HEK293 (cell line): ENCODE results near the gene PLCB1.

ENCODE experiments used
- CTCF ChIA-PET: fragments of 350-600 bp; formaldehyde crosslinking; extraction: SDS; loops from one replicate; lab custom pipeline; 2021; ENCODE audit warnings: antibody characterized with exemption; lab: Yijun Ruan, JAX
- POLR2A ChIA-PET: fragments of 300-600 bp; formaldehyde crosslinking; extraction: SDS; loops from one replicate; lab custom pipeline; 2020; ENCODE audit warnings: antibody characterized with exemption, inconsistent platforms; lab: Yijun Ruan, JAX
- H3K27ac ChIP-seq: fragments of 200-500 bp; sonication (Bioruptor generic); 2 replicates; pipeline ENCODE4 v1.5.1; 2014; ENCODE audit warnings: low read depth, low read length, control low read depth, inconsistent platforms; ENCODE audit errors: extremely low read depth
- H3K36me3 ChIP-seq, 2 experiments: fragments of 200-500 bp in 1 of 2; sonication (Bioruptor generic) in 1 of 2; 1 replicate in 1 of 2; 2 replicates in 1 of 2; pipeline ENCODE4 v1.5.1; 2014 to 2017; ENCODE audit warnings: inconsistent platforms in 2 of 2, low read length in 2 of 2; ENCODE audit not compliant: control insufficient read depth in 2 of 2, insufficient read depth in 1 of 2
- H3K4me1 ChIP-seq: fragments of 200-500 bp; sonication (Bioruptor generic); 2 replicates; pipeline ENCODE4 v1.5.1; 2014; ENCODE audit warnings: mild to moderate bottlenecking, low read length, inconsistent platforms; ENCODE audit not compliant: control insufficient read depth, insufficient read depth
- H3K4me3 ChIP-seq: 2 replicates; pipeline ENCODE4 v1.5.1; 2011; ENCODE audit warnings: low read depth, mild to moderate bottlenecking, control low read depth, low read length, moderate library complexity
- H3K9me3 ChIP-seq: fragments of 200-500 bp; sonication (Bioruptor generic); 2 replicates; pipeline ENCODE4 v1.5.1; 2014; ENCODE audit warnings: low read depth, low read length, inconsistent platforms; ENCODE audit not compliant: control insufficient read depth, insufficient read depth
- AEBP2 ChIP-seq: fragments of 450-650 bp; formaldehyde crosslinking; IDR thresholded peaks from 2 replicates; pipeline ENCODE4 v1.5.1; 2016; ENCODE audit warnings: missing biosample characterization, missing genetic modification characterization, borderline replicate concordance
- IKZF3 ChIP-seq: fragments of 450-650 bp; IDR thresholded peaks from 2 replicates; pipeline ENCODE4 v1.5.0; 2018; ENCODE audit warnings: missing biosample characterization, mild to moderate bottlenecking, missing genetic modification characterization, moderate library complexity
- KLF10 ChIP-seq: fragments of 450-650 bp; IDR thresholded peaks from 2 replicates; pipeline ENCODE4 v1.5.1; 2018; ENCODE audit warnings: missing biosample characterization, mild to moderate bottlenecking, missing genetic modification characterization
- OSR2 ChIP-seq: fragments of 450-650 bp; formaldehyde crosslinking; IDR thresholded peaks from 2 replicates; pipeline ENCODE4 v1.5.1; 2016; ENCODE audit warnings: missing biosample characterization, missing genetic modification characterization
- PRDM4 ChIP-seq: fragments of 450-650 bp; formaldehyde crosslinking; IDR thresholded peaks from 2 replicates; pipeline ENCODE4 v1.5.1; 2017; ENCODE audit warnings: missing biosample characterization, missing genetic modification characterization
- SCRT1 ChIP-seq: fragments of 450-650 bp; formaldehyde crosslinking; IDR thresholded peaks from 2 replicates; pipeline ENCODE4 v1.5.1; 2016; ENCODE audit warnings: missing biosample characterization, missing genetic modification characterization, borderline replicate concordance
- SCRT2 ChIP-seq: fragments of 450-650 bp; formaldehyde crosslinking; IDR thresholded peaks from 2 replicates; pipeline ENCODE4 v1.5.1; 2016; ENCODE audit warnings: missing biosample characterization, missing genetic modification characterization
- ZBTB6 ChIP-seq: fragments of 450-650 bp; formaldehyde crosslinking; IDR thresholded peaks from 2 replicates; pipeline ENCODE4 v1.5.1; 2017; ENCODE audit warnings: missing biosample characterization, missing genetic modification characterization
- ZBTB8A ChIP-seq: fragments of 450-650 bp; formaldehyde crosslinking; IDR thresholded peaks from 2 replicates; pipeline ENCODE4 v1.5.1; 2016; ENCODE audit warnings: missing biosample characterization, missing genetic modification characterization
- ZFHX2 ChIP-seq: fragments of 450-650 bp; formaldehyde crosslinking; conservative IDR thresholded peaks from 2 replicates; pipeline ENCODE4 v1.5.1; 2016; ENCODE audit warnings: missing biosample characterization, missing genetic modification characterization
- ZIC2 ChIP-seq: fragments of 450-650 bp; formaldehyde crosslinking; IDR thresholded peaks from 2 replicates; pipeline ENCODE4 v1.5.1; 2016; ENCODE audit warnings: missing biosample characterization, missing genetic modification characterization
- ZNF18 ChIP-seq: fragments of 450-650 bp; formaldehyde crosslinking; IDR thresholded peaks from 2 replicates; pipeline ENCODE4 v1.5.1; 2016; ENCODE audit warnings: missing biosample characterization, missing genetic modification characterization
- ZNF19 ChIP-seq: fragments of 450-650 bp; formaldehyde crosslinking; IDR thresholded peaks from 2 replicates; pipeline ENCODE4; 2016; ENCODE audit warnings: missing biosample characterization, missing genetic modification characterization, low read depth
- ZNF202 ChIP-seq: fragments of 450-650 bp; formaldehyde crosslinking; IDR thresholded peaks from 2 replicates; pipeline ENCODE4 v1.5.1; 2016; ENCODE audit warnings: missing biosample characterization, missing genetic modification characterization, borderline replicate concordance
- ZNF239 ChIP-seq: fragments of 450-650 bp; formaldehyde crosslinking; IDR thresholded peaks from 2 replicates; pipeline ENCODE4 v1.5.1; 2016; ENCODE audit warnings: missing biosample characterization, missing genetic modification characterization
- ZNF324 ChIP-seq: fragments of 450-650 bp; formaldehyde crosslinking; IDR thresholded peaks from 2 replicates; pipeline ENCODE4 v1.5.1; 2016; ENCODE audit warnings: missing biosample characterization, missing genetic modification characterization
- ZNF335 ChIP-seq: fragments of 450-650 bp; formaldehyde crosslinking; conservative IDR thresholded peaks from 2 replicates; pipeline ENCODE4 v1.5.1; 2016; ENCODE audit warnings: missing biosample characterization, missing genetic modification characterization
- ZNF341 ChIP-seq: fragments of 450-650 bp; formaldehyde crosslinking; IDR thresholded peaks from 2 replicates; pipeline ENCODE4; 2016; ENCODE audit warnings: low read depth, missing biosample characterization, missing genetic modification characterization
- ZNF391 ChIP-seq: fragments of 450-650 bp; formaldehyde crosslinking; IDR thresholded peaks from 2 replicates; pipeline ENCODE4 v1.5.1; 2016; ENCODE audit warnings: low read depth, missing biosample characterization, missing genetic modification characterization, borderline replicate concordance
- ZNF416 ChIP-seq: fragments of 450-650 bp; formaldehyde crosslinking; IDR thresholded peaks from 2 replicates; pipeline ENCODE4 v1.5.1; 2016; ENCODE audit warnings: missing biosample characterization, missing genetic modification characterization
- ZNF510 ChIP-seq: fragments of 450-650 bp; formaldehyde crosslinking; IDR thresholded peaks from 2 replicates; pipeline ENCODE4 v1.5.1; 2018; ENCODE audit warnings: mild to moderate bottlenecking, missing genetic modification characterization, missing biosample characterization; ENCODE audit not compliant: insufficient replicate concordance
- ZNF529 ChIP-seq: fragments of 450-650 bp; formaldehyde crosslinking; IDR thresholded peaks from 2 replicates; pipeline ENCODE4 v1.5.1; 2017; ENCODE audit warnings: missing genetic modification characterization, missing biosample characterization; ENCODE audit not compliant: insufficient replicate concordance
- ZNF596 ChIP-seq: fragments of 450-650 bp; IDR thresholded peaks from 2 replicates; pipeline ENCODE4 v1.5.0; 2018; ENCODE audit warnings: missing biosample characterization, mild to moderate bottlenecking, missing genetic modification characterization, moderate library complexity
- ZNF654 ChIP-seq: fragments of 450-650 bp; formaldehyde crosslinking; IDR thresholded peaks from 2 replicates; pipeline ENCODE4 v1.5.1; 2016; ENCODE audit warnings: low read depth, missing biosample characterization, missing genetic modification characterization
- ZNF660 ChIP-seq: fragments of 450-650 bp; IDR thresholded peaks from 2 replicates; pipeline ENCODE4 v1.5.1; 2018; ENCODE audit warnings: missing biosample characterization, mild to moderate bottlenecking, missing genetic modification characterization
- ZNF747 ChIP-seq: fragments of 450-650 bp; formaldehyde crosslinking; IDR thresholded peaks from 2 replicates; pipeline ENCODE4 v1.5.1; 2016; ENCODE audit warnings: missing biosample characterization, missing genetic modification characterization
- ZSCAN30 ChIP-seq: fragments of 450-650 bp; IDR thresholded peaks from 2 replicates; pipeline ENCODE4 v1.5.1; 2018; ENCODE audit warnings: missing biosample characterization, mild to moderate bottlenecking, missing genetic modification characterization, moderate library complexity

Gene PLCB1

DNA sequence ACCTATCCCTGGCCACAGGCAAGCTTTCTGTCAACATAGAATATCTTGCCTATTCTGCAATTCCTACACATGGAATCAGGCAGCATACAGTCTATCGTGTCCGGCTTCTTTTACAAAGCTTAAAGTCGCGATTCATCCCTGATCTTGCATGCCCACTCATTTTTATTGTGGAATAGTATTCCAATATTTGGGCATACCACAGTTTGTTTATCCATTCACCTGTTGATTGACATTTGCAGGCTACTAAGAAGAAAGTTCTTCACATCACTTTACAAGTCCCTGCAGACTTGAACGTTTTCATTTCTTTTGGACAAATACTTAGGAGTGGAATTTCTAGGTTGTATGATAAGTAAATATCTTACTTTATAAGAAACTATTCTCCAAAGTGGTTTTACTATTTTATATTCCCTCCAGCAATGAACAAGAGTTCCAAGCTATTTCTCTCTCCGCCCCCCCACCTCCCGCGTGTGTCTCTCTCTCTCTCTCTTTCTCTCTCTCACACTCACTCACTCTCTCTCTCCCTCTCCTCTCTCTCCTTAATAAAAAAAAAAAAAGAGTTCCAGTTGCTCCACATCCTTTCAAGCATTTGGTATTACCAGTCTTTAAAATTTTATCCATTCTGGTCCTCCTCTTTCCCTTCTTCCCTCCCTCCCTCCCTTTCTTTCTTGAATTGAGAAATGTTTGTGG, 1.1 kb upstream of the PLCB1 start (continued):
- peak; percentile 65; the same call in 1 of the 2 replicates for TF ChIP-seq ZNF596 (tag by site-specific recombination)
- TF ChIP-seq ZFHX2 (tag by site-specific recombination) = no peak
- no peak for TF ChIP-seq ZNF416
- no peak for TF ChIP-seq ZNF529 (tag by site-specific recombination)

DNA sequence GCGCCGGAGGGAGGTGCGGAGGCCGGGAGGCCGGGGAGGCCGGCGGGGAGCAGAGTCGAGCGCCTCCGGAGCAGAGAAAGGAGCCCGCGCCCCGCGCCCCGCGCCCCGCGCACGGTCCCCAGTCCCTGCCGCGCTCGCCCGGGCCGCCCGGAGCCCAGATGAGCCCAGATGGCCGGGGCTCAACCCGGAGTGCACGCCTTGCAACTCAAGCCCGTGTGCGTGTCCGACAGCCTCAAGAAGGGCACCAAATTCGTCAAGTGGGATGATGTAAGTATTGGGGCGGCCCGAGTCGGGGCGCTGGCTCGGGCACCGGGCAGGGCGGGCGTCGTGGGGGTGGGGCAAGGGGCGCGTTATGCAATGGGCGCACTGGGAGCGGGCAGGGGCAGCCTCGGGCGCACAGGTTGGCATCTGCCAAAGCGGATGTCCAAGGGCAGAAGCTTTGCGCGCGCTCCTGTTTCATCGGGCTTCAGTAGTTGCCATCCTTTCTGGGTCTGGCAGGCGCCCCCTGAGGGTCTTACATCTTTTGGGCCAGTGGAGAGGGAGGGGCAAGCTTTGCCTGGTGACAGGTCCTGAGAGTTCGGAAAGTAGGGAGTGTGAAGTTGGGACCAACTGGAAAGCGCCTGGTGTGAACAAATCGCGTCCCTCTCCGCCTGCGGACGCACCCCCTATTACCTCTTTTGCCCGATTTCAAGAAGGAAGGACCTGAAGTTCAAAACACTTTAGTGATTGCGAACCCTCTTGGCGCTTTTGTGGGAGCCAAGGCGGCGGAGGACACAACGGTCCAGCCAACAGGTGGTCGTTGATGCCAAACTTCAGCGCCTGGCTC, 631 bp downstream of the PLCB1 start:
- Histone ChIP-seq H3K9me3 (no peaks in the 10 kb centered on the region), H3K4me1 (peaks cover 3% of the 10 kb centered on the region; the same call in 1 of the 2 replicates), H3K4me3 (peak overlapping the region; percentile 70), H3K36me3 (no peaks in the 10 kb centered on the region), H3K27ac (peak overlapping the region; percentile 84; the same call in 1 of the 2 replicates)
- CTCF ChIA-PET = interaction anchor here (0.6 to 9.9 kb wide), 4 partner anchors 21 to 589 kb away, joined by 3 to 58 read pairs (median 3); no protein-coding TSS in a partner anchor
- POLR2A ChIA-PET = no interaction called here
- TF ChIP-seq IKZF3 (tag by site-specific recombination) = no peak
- no peak for TF ChIP-seq OSR2 (tag by site-specific recombination)
- no peak for TF ChIP-seq ZNF341 (tag by site-specific recombination)
- TF ChIP-seq ZNF19 (tag by site-specific recombination) = no peak
- TF ChIP-seq ZNF510 (tag by site-specific recombination) = no peak
- no peak for TF ChIP-seq ZIC2 (tag by site-specific recombination)
- peak; percentile 74 for TF ChIP-seq SCRT2 (tag by site-specific recombination)
- no peak for TF ChIP-seq ZNF239
- TF ChIP-seq ZNF660 (tag by site-specific recombination) = no peak
- no peak for TF ChIP-seq ZNF202
- TF ChIP-seq ZNF391 = no peak
- peak; percentile 74 for TF ChIP-seq ZNF335
- no peak for TF ChIP-seq AEBP2
- 0 out of 2 replicates have a peak, but pooled peaks have one; percentile 20 for TF ChIP-seq ZSCAN30 (tag by site-specific recombination)
- TF ChIP-seq ZBTB8A (tag by site-specific recombination) = peak; percentile 94
- TF ChIP-seq KLF10 = no peak
- no peak for TF ChIP-seq ZNF747 (tag by site-specific recombination)
- TF ChIP-seq PRDM4 (tag by site-specific recombination) = no peak
- TF ChIP-seq ZNF18 (tag by site-specific recombination) = 0 out of 2 replicates have a peak, but pooled peaks have one; percentile 46
- peak; percentile 34; the same call in 1 of the 2 replicates for TF ChIP-seq SCRT1 (tag by site-specific recombination)
- TF ChIP-seq ZNF654 = no peak
- TF ChIP-seq ZNF324 (tag by site-specific recombination) = no peak
- no peak for TF ChIP-seq ZBTB6 (tag by site-specific recombination)
